Testis (tissue), 2 donors: ENCODE measurements around the gene SHTN1.

Experiments
- POLR2A ChIP-seq: fragments of 450-650 bp; IDR thresholded peaks from one replicate; pipeline ENCODE4 v1.6.1; 2017; ENCODE audit warnings: antibody characterized with exemption, mild to moderate bottlenecking, moderate library complexity
- TF ChIP-seq, protein P1 (sequence below), 3 experiments: fragments of 450-650 bp in 2 of 3; fragments of 200-600 bp in 1 of 3; sonication (generic) in 1 of 3; IDR thresholded peaks; one replicate each; pipeline ENCODE4 v1.5.1; 2016 to 2019; ENCODE audit warnings: antibody characterized with exemption in 3 of 3, mild to moderate bottlenecking in 2 of 3, moderate library complexity in 1 of 3

DNA sequence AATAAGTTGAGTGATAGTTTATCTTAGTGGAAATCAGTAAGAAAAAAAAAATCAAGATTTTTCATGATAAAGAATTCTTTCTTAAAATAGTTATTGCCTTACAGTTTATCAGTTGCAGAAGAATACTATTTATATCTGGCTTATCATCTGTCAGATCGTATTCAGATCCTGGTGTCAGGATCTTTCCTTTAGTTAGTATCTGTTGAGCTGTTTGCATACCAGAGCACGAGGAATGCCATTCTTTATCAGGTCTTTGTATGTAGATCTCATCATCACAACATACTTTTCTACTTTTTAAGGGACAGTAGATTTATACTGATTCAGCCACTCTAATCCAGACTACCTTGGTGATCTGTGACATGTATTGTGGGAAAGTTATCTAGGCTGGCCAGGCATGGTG lies 143.2 kb downstream of the SHTN1 start:
- TF ChIP-seq, protein P1, sequence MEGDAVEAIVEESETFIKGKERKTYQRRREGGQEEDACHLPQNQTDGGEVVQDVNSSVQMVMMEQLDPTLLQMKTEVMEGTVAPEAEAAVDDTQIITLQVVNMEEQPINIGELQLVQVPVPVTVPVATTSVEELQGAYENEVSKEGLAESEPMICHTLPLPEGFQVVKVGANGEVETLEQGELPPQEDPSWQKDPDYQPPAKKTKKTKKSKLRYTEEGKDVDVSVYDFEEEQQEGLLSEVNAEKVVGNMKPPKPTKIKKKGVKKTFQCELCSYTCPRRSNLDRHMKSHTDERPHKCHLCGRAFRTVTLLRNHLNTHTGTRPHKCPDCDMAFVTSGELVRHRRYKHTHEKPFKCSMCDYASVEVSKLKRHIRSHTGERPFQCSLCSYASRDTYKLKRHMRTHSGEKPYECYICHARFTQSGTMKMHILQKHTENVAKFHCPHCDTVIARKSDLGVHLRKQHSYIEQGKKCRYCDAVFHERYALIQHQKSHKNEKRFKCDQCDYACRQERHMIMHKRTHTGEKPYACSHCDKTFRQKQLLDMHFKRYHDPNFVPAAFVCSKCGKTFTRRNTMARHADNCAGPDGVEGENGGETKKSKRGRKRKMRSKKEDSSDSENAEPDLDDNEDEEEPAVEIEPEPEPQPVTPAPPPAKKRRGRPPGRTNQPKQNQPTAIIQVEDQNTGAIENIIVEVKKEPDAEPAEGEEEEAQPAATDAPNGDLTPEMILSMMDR (IDR thresholded peaks at IDR 0.05) = no peak
- TF ChIP-seq POLR2A = no peak
